Measurements from ENCODE around the gene GRPEL1.

DNA sequence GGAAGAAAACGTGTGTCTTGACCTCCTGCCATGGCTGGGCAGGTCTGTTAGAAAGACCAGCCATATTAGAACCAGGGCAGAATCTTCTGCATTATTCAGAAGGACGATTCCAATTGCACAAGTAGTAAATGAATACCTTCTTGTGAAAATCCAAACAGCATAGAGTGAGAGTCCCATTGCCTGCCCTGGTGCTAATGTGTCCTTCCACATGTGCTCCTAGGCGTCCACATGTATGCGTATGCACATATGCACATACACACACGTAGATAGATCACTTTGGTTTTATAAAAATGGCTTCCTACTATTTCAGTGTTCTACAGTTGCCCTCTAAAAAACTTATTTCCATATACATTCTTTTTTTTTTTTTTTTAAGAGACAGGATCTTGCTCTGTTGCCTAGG is 10.2 kb upstream of the GRPEL1 start:
- TF ChIP-seq CTCF (IDR thresholded peaks at IDR 0.05; ENCODE audit: insufficient read depth, low read length), result no peak
- no peak for TF ChIP-seq SPI1 (IDR thresholded peaks at IDR 0.05; ENCODE audit: borderline replicate concordance, low read depth)
- TF ChIP-seq POLR2AphosphoS5 (IDR thresholded peaks at IDR 0.05; ENCODE audit: low read depth), result no peak

All from HL-60 (cell line).